SH-SY5Y (cell line): ENCODE data around the gene PHACTR1.

Experiments used
- GATA2 ChIP-seq: IDR thresholded peaks from 2 replicates; pipeline ENCODE4 v1.6.1; 2011; ENCODE audit warnings: mild to moderate bottlenecking, low read depth, low read length
- GATA3 ChIP-seq: IDR thresholded peaks from 2 replicates; pipeline ENCODE4 v1.6.1; 2011; ENCODE audit warnings: low read depth, mild to moderate bottlenecking, low read length, moderate library complexity

- TF ChIP-seq GATA3 = no peak
- no peak for TF ChIP-seq GATA2
Observed at GRCh38 chr6:12772416-12772815, 55.8 kb downstream of the PHACTR1 start.
